NCI-H510A treated with DMSO at 0.1 percent for 48 hours (cell line): ENCODE data around the gene RAD54L.
"Not testable (repeated sequence)": the region's sequence is repeated elsewhere in the genome, so short reads cannot be mapped to it uniquely, and the experiment has no call there.

ENCODE experiments used
- DNase-seq: peaks from one replicate; lab custom pipeline; 2025; lab: John Stamatoyannopoulos, UW

RAD54L gene

GRCh38 chr1:46241733-46242132, 5.8 kb upstream of the RAD54L start:
- not testable (repeated sequence) for DNase-seq

- DNase-seq = no peak
Observed at GRCh38 chr1:46242918-46243317, 4.6 kb upstream of the RAD54L start.

DNA sequence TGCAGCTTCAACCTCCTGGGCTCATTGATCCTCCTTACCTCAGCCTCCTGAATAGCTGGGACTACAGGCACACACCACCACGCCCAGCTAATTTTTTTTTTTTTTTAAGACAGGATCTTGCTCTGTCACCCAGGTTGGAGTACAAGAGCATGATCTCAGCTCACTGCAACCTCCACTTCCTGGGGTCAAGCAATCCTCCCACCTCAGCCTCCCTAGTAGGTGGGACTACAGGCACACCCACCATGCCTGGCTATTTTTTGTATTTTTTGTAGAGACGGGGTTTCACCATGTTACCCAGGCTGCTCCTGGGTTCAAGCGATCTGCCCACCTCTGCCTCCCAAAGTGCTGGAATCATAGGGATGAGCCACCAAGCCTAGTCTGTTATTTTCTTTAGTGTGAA, 3.7 kb upstream of the RAD54L start:
- DNase-seq = not testable (repeated sequence)

DNA sequence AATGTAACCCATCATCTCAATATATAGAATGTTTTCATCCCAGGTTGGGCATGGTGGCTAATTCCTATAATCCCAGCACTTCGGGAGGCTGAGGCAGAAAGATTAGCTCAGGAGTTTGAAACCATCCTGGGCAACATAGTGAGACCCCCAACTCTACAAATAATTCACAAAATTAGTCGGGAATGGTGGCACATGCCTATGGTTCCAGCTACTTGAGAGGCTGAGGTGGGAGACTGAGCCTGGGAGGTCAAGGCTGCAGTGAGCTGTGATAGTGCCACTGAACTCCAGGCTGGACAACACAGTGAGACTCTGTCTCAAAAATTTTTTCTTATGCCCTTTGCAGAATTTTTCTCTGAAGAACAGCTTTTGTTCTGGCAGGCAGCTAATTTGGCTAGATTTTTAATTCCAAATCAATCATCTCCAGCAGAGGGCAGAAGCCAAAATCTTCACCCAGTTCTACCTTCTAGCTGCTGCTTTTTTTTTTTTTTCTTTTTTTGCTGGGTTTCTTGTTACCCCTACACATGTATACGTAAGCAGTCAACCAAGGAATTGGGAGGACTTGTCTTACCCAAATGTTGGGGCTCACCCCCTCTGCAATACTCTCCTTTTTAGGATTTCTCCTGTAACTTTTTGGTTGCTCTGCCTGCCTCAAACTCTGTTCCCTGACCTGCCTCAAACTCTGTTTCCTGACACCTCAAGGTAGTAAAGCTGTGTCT, 2.7 kb upstream of the RAD54L start:
- DNase-seq = peak; percentile 5

- DNase-seq = not testable (repeated sequence)
Observed at GRCh38 chr1:46246136-46246535, 1.4 kb upstream of the RAD54L start.

GRCh38 chr1:46246548-46247435, 771 bp upstream of the RAD54L start:
- DNase-seq = peak; percentile 99

- DNase-seq = peak; percentile 54
Observed at GRCh38 chr1:46248122-46248920, 758 bp downstream of the RAD54L start.

GRCh38 chr1:46254668-46255067, 7.1 kb downstream of the RAD54L start:
- DNase-seq = no peak

GRCh38 chr1:46256523-46256922, 9.0 kb downstream of the RAD54L start:
- DNase-seq = no peak

GRCh38 chr1:46262508-46262907, 14.9 kb downstream of the RAD54L start:
- DNase-seq = no peak

GRCh38 chr1:46263146-46263545, 15.6 kb downstream of the RAD54L start:
- no peak for DNase-seq

GRCh38 chr1:46268578-46268977, 21.0 kb downstream of the RAD54L start:
- DNase-seq = no peak

DNA sequence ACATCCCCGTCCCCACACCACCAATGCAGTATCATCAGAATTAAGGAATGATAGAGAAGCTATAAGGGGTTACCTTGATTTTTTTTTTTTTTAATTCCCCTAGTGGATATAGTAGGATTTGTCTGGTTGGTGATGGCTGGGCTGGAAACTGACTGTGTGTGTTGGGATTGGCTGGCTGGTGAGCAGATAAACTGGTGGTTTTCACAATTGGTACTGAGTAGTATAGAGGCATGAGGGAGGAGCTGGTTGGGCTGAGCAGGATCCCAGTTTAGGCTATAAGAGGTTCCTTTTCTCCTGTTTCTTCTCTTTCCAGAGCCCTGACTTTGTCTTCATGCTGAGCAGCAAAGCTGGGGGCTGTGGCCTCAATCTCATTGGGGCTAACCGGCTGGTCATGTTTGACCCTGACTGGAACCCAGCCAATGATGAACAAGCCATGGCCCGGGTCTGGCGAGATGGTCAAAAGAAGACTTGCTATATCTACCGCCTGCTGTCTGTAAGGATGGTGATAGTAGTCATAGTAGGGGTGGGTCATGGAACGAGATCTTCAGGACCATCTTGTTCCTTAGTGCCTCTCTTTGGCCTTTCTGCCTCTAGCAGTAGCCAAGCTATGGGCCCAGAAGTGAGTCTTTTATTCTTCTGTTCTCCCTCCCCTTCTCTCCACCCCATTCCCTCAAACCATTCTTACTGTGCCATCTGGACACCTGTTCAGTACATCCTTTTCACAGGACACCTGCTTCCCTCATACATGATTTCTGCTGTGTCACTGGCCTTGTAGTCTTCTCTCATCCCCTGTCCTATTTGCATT, 26.9 kb downstream of the RAD54L start:
- DNase-seq = no peak

DNA sequence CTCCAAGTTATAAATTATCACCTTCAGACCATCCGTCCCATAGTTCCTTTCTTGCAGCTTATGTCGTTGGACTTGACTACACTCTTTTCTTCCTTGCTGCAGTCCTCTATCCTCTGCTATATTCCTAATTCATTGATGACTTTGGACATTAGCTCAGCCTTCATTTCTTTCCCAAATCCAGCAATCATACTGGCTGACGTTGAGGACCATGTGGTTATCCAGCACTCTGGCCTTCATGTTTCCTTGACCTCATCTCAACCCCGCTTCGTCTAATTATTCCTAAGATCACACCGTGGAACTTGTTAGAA, 27.4 kb downstream of the RAD54L start:
- DNase-seq = no peak

DNA sequence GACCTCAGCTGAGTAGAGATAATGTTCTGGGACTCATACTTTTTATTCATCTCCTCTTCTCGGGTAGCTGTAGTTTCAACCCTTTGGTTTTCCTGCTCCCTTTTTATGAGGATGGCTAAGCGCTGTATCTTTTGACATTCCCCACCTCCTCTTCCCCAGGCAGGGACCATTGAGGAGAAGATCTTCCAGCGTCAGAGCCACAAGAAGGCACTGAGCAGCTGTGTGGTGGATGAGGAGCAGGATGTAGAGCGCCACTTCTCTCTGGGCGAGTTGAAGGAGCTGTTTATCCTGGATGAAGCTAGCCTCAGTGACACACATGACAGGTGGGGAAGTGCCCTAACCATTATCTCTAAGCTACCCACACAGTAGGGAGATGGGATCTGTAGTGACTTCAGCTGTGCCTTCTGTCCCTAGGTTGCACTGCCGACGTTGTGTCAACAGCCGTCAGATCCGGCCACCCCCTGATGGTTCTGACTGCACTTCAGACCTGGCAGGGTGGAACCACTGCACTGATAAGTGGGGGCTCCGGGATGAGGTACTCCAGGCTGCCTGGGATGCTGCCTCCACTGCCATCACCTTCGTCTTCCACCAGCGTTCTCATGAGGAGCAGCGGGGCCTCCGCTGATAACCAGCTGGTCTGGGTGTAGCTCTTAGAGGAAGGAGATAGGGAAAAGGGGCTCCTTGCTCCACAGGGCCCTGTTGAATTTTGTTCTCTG, 30.3 kb downstream of the RAD54L start:
- DNase-seq = peak; percentile 46

GRCh38 chr1:46278807-46279206, 31.2 kb downstream of the RAD54L start:
- DNase-seq = no peak

GRCh38 chr1:46280092-46280491, 32.5 kb downstream of the RAD54L start:
- DNase-seq = no peak

DNA sequence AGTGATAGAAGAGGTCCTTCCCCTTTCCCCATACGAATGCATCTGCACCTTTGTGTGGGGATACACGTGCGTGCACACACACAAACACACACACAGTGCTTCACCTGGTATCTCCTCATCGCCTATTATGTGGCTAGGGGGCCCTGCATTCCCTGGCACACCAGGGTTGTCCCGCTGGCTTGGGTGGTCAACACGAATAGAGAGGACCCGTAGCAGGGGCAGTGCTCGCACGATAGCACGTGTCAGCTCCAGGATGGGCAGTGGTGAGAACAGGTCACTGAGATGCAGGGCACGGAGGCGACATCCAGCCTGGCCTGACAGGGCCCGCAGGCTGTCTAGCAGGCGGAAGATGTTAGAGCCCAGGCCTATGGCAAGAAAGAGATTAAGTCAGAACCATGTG, 33.5 kb downstream of the RAD54L start:
- no peak for DNase-seq

DNA sequence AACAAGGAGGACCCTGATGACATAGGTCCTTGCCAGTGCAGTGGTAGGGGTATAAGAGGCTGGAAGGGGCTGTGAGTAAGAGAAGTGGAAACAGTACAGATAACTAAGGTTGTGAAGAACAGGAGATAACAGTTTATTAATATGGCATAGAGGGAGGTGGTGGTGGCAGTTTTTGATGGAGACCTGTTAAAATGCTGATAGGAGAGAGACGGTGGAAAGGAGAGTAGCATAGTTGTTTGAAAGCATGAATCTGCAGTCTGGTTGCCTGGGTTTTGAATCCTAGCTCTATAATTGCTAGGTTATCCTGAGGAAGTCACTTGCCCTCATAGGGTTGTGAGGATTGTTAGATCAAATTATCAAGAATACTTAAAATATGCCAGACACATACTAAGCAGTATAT, 36.5 kb downstream of the RAD54L start:
- DNase-seq = no peak

GRCh38 chr1:46284597-46285564, 37.3 kb downstream of the RAD54L start:
- DNase-seq = peak; percentile 24
